SK-N-SH (cell line): ENCODE measurements around the gene TAS2R30. TPM values are rescaled to one million over a fixed set of nuclear protein-coding genes. Genes with fewer than 3 reads are reported as not detected.

Source experiments
- CTCF ChIA-PET: fragments of 300-600, 350-600 bp; formaldehyde crosslinking; extraction: SDS; loops from one replicate; lab custom pipeline; 2021; lab: Yijun Ruan, JAX
- POLR2A ChIA-PET: fragments of 350-600 bp; sonication (Branson Sonifier 250); formaldehyde crosslinking; extraction: SDS; loops from one replicate; lab custom pipeline; 2020; ENCODE audit warnings: antibody characterized with exemption, inconsistent platforms; lab: Yijun Ruan, JAX
- DNase-seq: peaks from one replicate; pipeline ENCODE4 v3.0.0; 2012
- H2AFZ ChIP-seq: fragments of 200-600 bp; sonication (generic); 2 replicates; pipeline ENCODE4 v1.8.1; 2016; ENCODE audit warnings: antibody characterized with exemption, mild to moderate bottlenecking, low read depth
- H3F3A ChIP-seq: fragments of 200-600 bp; sonication (generic); replicated peaks from 2 replicates; pipeline ENCODE3; 2016; ENCODE audit warnings: antibody characterized with exemption, mild to moderate bottlenecking; ENCODE audit not compliant: insufficient read depth
- H3K27ac ChIP-seq, 2 experiments: fragments of 200-500 bp in 1 of 2; fragments of 200-600 bp in 1 of 2; sonication (Bioruptor generic) in 1 of 2; sonication (generic), shearing (Covaris generic) in 1 of 2; 2 replicates each; pipeline versions ENCODE4 v1.5.1 to v1.6.1; 2014 to 2016; ENCODE audit warnings: low read depth in 2 of 2, inconsistent platforms in 1 of 2, low read length in 1 of 2, mild to moderate bottlenecking in 1 of 2, mixed read lengths in 1 of 2
- H3K27me3 ChIP-seq: fragments of 200-600 bp; sonication (generic), shearing (Covaris generic); 2 replicates; pipeline ENCODE4 v1.6.1; 2016; ENCODE audit warnings: mixed run types; ENCODE audit not compliant: insufficient read depth
- H3K36me3 ChIP-seq, 2 experiments: fragments of 200-500 bp in 1 of 2; fragments of 200-600 bp in 1 of 2; sonication (Bioruptor generic) in 1 of 2; sonication (generic) in 1 of 2; replicated peaks in 1 of 2; 2 replicates each; pipeline versions ENCODE3 to v1.5.1; 2014 to 2016; ENCODE audit warnings: low read length in 1 of 2, mild to moderate bottlenecking in 1 of 2; ENCODE audit not compliant: insufficient read depth in 2 of 2, control insufficient read depth in 1 of 2
- H3K4me1 ChIP-seq, 2 experiments: fragments of 200-500 bp in 1 of 2; fragments of 200-600 bp in 1 of 2; sonication (Bioruptor generic) in 1 of 2; sonication (generic), shearing (Covaris generic) in 1 of 2; 2 replicates each; pipeline versions ENCODE4 v1.5.1 to v1.6.1; 2014 to 2016; ENCODE audit warnings: low read depth in 1 of 2, low read length in 1 of 2, mixed run types in 1 of 2; ENCODE audit not compliant: insufficient read depth in 2 of 2, control insufficient read depth in 1 of 2
- H3K4me2 ChIP-seq: fragments of 200-600 bp; sonication (generic), shearing (Covaris generic); 2 replicates; pipeline ENCODE4 v1.6.1; 2017; ENCODE audit warnings: mixed run types
- H3K4me3 ChIP-seq, 2 experiments: fragments of 200-500 bp in 1 of 2; fragments of 200-600 bp in 1 of 2; sonication (Bioruptor generic) in 1 of 2; sonication (generic), shearing (Covaris generic) in 1 of 2; 2 replicates each; pipeline versions ENCODE4 v1.5.1 to v1.8.1; 2014 to 2016; ENCODE audit warnings: low read depth in 2 of 2, inconsistent platforms in 1 of 2, low read length in 1 of 2, mild to moderate bottlenecking in 1 of 2, mixed read lengths in 1 of 2, moderate library complexity in 1 of 2
- H3K79me2 ChIP-seq: fragments of 200-600 bp; sonication (generic); 2 replicates; pipeline ENCODE4 v1.8.1; 2017; ENCODE audit warnings: mild to moderate bottlenecking; ENCODE audit not compliant: insufficient read depth
- H3K9ac ChIP-seq: fragments of 200-600 bp; sonication (generic); 2 replicates; pipeline ENCODE4 v1.6.1; 2017; ENCODE audit warnings: mixed run types
- H3K9me2 ChIP-seq: fragments of 200-600 bp; sonication (generic); 2 replicates; pipeline ENCODE4 v1.6.1; 2017; ENCODE audit warnings: mixed run types
- H3K9me3 ChIP-seq: fragments of 200-600 bp; sonication (generic); 2 replicates; pipeline ENCODE4 v1.6.1; 2017; ENCODE audit warnings: mixed run types, mild to moderate bottlenecking, moderate library complexity
- H4K20me1 ChIP-seq: fragments of 200-600 bp; sonication (generic); 2 replicates; pipeline ENCODE4 v1.6.1; 2017; ENCODE audit warnings: mild to moderate bottlenecking, mixed run types; ENCODE audit not compliant: insufficient read depth
- CHD2 ChIP-seq: fragments of 150-350 bp; IDR thresholded peaks from 2 replicates; pipeline ENCODE4 v1.6.1; 2018; ENCODE audit warnings: low read length; ENCODE audit not compliant: partially characterized antibody
- EP300 ChIP-seq, 2 experiments: IDR thresholded peaks; 2 replicates each; pipeline versions ENCODE4 v1.4.0 to v1.6.1; 2012; ENCODE audit warnings: borderline replicate concordance in 1 of 2, low read depth in 1 of 2, low read length in 1 of 2
- EZH2phosphoT487 ChIP-seq: fragments of 200-600 bp; sonication (generic); IDR thresholded peaks from 2 replicates; pipeline ENCODE4 v1.6.1; 2017; ENCODE audit warnings: low read depth, mixed run types, mild to moderate bottlenecking, antibody characterized with exemption, moderate library complexity, borderline replicate concordance
- FOXJ3 ChIP-seq: sonication (generic); formaldehyde crosslinking; IDR thresholded peaks from 2 replicates; pipeline ENCODE4 v1.5.1; 2020; ENCODE audit warnings: mild to moderate bottlenecking, missing genetic modification reagents
- FOXM1 ChIP-seq: IDR thresholded peaks from 2 replicates; pipeline ENCODE4 v1.4.0; 2012; ENCODE audit warnings: low read depth, mild to moderate bottlenecking
- GABPA ChIP-seq: IDR thresholded peaks from 2 replicates; pipeline ENCODE4 v1.4.0; 2012; ENCODE audit warnings: low read depth, mild to moderate bottlenecking
- NFIC ChIP-seq: IDR thresholded peaks from 2 replicates; pipeline ENCODE4 v1.4.0; 2012; ENCODE audit warnings: borderline replicate concordance
- POLR2AphosphoS5 ChIP-seq: IDR thresholded peaks from 2 replicates; pipeline ENCODE4 v1.6.1; 2012; ENCODE audit warnings: low read depth, low read length
- RFX5 ChIP-seq: IDR thresholded peaks from 2 replicates; pipeline ENCODE4 v1.6.1; 2012; ENCODE audit warnings: mild to moderate bottlenecking, improper control_type of control experiment, low read length
- RXRA ChIP-seq: IDR thresholded peaks from 2 replicates; pipeline ENCODE4 v1.4.0; 2012; ENCODE audit warnings: low read depth, mild to moderate bottlenecking, borderline replicate concordance
- SIN3A ChIP-seq: IDR thresholded peaks from 2 replicates; pipeline ENCODE4 v1.6.1; 2012; ENCODE audit warnings: low read depth, mild to moderate bottlenecking, low read length, moderate library complexity, borderline replicate concordance
- TCF12 ChIP-seq: IDR thresholded peaks from 2 replicates; pipeline ENCODE4 v1.4.0; 2012
- YY1 ChIP-seq: IDR thresholded peaks from 2 replicates; pipeline ENCODE4 v1.4.0; 2012; ENCODE audit warnings: low read depth, mild to moderate bottlenecking
- WGBS: methylation state at CpG from one replicate; pipeline ENCODE4 v1.1.6; 2017; ENCODE audit warnings: low lambda C conversion rate; 5-methylcytosine and 5-hydroxymethylcytosine counted together
- polyA plus RNA-seq, 3 experiments: library from polyadenylated mRNA; depleted of rRNA; stranded (reverse); fragments of >200 nt; gene quantifications; 2 replicates each; pipeline ENCODE4 v1.2.3, GENCODE V29; 2012
- TF ChIP-seq, protein P1 (sequence below): fragments of 200-600 bp; sonication (generic); IDR thresholded peaks from 2 replicates; pipeline ENCODE4 v1.6.1; 2017; ENCODE audit warnings: antibody characterized with exemption, mild to moderate bottlenecking, moderate library complexity
- TF ChIP-seq, protein P2 (sequence below): IDR thresholded peaks from 2 replicates; pipeline ENCODE4 v1.4.0; 2012; ENCODE audit warnings: low read depth, borderline replicate concordance
- TF ChIP-seq, protein P3 (sequence below): IDR thresholded peaks from 2 replicates; pipeline ENCODE4; 2012
- TF ChIP-seq, protein P4 (sequence below): fragments of 150-350 bp; IDR thresholded peaks from 2 replicates; pipeline ENCODE4 v1.6.1; 2017; ENCODE audit warnings: antibody characterized with exemption, low read length, low read depth, borderline replicate concordance
- TF ChIP-seq, protein P5 (sequence below): IDR thresholded peaks from 2 replicates; pipeline ENCODE4 v1.4.0; 2012; ENCODE audit warnings: low read depth, borderline replicate concordance
- TF ChIP-seq, protein P6 (sequence below): fragments of 150-350 bp; IDR thresholded peaks from 2 replicates; pipeline ENCODE4 v1.6.1; 2016; ENCODE audit warnings: mild to moderate bottlenecking, low read depth, low read length
- TF ChIP-seq, protein P7 (sequence below): IDR thresholded peaks from 2 replicates; pipeline ENCODE4 v1.4.0; 2012; ENCODE audit warnings: low read depth

TAS2R30 gene
- polyA plus RNA-seq, 1 of the 3 experiments (the other 2 are of a cell fraction) = 0.05 TPM

DNA sequence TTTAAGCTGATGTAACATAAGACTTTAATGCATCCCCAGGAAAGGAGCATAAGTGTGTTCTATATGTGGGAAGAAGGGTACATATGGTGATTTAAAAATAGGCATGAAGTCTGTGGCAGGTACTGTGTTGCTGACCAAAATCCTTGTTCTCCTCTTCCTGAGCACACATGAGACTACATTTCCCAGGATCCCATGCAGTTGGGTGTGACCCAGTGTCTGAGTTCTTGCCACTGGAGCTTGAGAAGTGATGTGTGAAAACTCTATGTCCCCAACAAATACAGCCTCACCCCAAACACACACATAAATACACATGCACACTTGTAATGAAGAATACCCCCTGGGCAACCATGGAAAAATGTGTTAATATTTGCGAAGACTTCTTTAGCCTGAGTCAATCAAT is 28.1 kb upstream of the TAS2R30 start:
- Histone ChIP-seq H3K4me3 (no peak overlapping the region), H3K9me2 (no peaks in the 10 kb centered on the region), H4K20me1 (peaks cover 39% of the 10 kb centered on the region), H3K36me3 (peaks cover 16 to 46% of the 10 kb centered on the region in 2 experiments), H3K9me3 (no peaks in the 10 kb centered on the region), H3K27ac (no peak overlapping the region), H2AFZ (no peak overlapping the region), H3K79me2 (peaks cover 99% of the 10 kb centered on the region), H3K27me3 (no peaks in the 10 kb centered on the region), H3F3A (no peaks in the 10 kb centered on the region), H3K4me2 (no peak overlapping the region), H3K9ac (no peak overlapping the region), H3K4me1 (peaks cover 0 to 16% of the 10 kb centered on the region in 2 experiments; a peak in 2 of 4 replicates)
- TF ChIP-seq, protein P1, sequence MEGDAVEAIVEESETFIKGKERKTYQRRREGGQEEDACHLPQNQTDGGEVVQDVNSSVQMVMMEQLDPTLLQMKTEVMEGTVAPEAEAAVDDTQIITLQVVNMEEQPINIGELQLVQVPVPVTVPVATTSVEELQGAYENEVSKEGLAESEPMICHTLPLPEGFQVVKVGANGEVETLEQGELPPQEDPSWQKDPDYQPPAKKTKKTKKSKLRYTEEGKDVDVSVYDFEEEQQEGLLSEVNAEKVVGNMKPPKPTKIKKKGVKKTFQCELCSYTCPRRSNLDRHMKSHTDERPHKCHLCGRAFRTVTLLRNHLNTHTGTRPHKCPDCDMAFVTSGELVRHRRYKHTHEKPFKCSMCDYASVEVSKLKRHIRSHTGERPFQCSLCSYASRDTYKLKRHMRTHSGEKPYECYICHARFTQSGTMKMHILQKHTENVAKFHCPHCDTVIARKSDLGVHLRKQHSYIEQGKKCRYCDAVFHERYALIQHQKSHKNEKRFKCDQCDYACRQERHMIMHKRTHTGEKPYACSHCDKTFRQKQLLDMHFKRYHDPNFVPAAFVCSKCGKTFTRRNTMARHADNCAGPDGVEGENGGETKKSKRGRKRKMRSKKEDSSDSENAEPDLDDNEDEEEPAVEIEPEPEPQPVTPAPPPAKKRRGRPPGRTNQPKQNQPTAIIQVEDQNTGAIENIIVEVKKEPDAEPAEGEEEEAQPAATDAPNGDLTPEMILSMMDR = no peak
- TF ChIP-seq EP300 (IDR thresholded peaks at IDR 0.05; ENCODE audit: borderline replicate concordance in 1 of 2, low read depth in 1 of 2, low read length in 1 of 2) (no peak), RFX5 (no peak), YY1 (no peak), EZH2phosphoT487 (no peak), GABPA (no peak), FOXJ3 (no peak), SIN3A (no peak), POLR2AphosphoS5 (no peak), FOXM1 (no peak), CHD2 (no peak), RXRA (no peak), TCF12 (no peak), NFIC (no peak)
- TF ChIP-seq, protein P2, sequence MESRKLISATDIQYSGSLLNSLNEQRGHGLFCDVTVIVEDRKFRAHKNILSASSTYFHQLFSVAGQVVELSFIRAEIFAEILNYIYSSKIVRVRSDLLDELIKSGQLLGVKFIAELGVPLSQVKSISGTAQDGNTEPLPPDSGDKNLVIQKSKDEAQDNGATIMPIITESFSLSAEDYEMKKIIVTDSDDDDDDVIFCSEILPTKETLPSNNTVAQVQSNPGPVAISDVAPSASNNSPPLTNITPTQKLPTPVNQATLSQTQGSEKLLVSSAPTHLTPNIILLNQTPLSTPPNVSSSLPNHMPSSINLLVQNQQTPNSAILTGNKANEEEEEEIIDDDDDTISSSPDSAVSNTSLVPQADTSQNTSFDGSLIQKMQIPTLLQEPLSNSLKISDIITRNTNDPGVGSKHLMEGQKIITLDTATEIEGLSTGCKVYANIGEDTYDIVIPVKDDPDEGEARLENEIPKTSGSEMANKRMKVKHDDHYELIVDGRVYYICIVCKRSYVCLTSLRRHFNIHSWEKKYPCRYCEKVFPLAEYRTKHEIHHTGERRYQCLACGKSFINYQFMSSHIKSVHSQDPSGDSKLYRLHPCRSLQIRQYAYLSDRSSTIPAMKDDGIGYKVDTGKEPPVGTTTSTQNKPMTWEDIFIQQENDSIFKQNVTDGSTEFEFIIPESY = no peak
- TF ChIP-seq, protein P3, sequence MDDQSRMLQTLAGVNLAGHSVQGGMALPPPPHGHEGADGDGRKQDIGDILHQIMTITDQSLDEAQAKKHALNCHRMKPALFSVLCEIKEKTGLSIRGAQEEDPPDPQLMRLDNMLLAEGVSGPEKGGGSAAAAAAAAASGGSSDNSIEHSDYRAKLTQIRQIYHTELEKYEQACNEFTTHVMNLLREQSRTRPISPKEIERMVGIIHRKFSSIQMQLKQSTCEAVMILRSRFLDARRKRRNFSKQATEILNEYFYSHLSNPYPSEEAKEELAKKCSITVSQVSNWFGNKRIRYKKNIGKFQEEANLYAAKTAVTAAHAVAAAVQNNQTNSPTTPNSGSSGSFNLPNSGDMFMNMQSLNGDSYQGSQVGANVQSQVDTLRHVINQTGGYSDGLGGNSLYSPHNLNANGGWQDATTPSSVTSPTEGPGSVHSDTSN = no peak
- TF ChIP-seq, protein P4, sequence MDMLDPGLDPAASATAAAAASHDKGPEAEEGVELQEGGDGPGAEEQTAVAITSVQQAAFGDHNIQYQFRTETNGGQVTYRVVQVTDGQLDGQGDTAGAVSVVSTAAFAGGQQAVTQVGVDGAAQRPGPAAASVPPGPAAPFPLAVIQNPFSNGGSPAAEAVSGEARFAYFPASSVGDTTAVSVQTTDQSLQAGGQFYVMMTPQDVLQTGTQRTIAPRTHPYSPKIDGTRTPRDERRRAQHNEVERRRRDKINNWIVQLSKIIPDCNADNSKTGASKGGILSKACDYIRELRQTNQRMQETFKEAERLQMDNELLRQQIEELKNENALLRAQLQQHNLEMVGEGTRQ = no peak
- TF ChIP-seq, protein P5, sequence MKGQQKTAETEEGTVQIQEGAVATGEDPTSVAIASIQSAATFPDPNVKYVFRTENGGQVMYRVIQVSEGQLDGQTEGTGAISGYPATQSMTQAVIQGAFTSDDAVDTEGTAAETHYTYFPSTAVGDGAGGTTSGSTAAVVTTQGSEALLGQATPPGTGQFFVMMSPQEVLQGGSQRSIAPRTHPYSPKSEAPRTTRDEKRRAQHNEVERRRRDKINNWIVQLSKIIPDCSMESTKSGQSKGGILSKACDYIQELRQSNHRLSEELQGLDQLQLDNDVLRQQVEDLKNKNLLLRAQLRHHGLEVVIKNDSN = no peak
- TF ChIP-seq, protein P6, sequence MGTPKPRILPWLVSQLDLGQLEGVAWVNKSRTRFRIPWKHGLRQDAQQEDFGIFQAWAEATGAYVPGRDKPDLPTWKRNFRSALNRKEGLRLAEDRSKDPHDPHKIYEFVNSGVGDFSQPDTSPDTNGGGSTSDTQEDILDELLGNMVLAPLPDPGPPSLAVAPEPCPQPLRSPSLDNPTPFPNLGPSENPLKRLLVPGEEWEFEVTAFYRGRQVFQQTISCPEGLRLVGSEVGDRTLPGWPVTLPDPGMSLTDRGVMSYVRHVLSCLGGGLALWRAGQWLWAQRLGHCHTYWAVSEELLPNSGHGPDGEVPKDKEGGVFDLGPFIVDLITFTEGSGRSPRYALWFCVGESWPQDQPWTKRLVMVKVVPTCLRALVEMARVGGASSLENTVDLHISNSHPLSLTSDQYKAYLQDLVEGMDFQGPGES = no peak
- TF ChIP-seq, protein P7, sequence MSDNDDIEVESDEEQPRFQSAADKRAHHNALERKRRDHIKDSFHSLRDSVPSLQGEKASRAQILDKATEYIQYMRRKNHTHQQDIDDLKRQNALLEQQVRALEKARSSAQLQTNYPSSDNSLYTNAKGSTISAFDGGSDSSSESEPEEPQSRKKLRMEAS = no peak
- 93% methylated on average over 1 of the region's 1 CpG for WGBS
- POLR2A ChIA-PET = interaction anchor here (1.3 kb wide), 1 partner anchor 9 kb away, joined by 7 read pairs; the partner anchor contains the start of gene SMIM10L1
- CTCF ChIA-PET = interaction anchor here (0.6 to 1.4 kb wide), 2 partner anchors 37 to 149 kb away, joined by 3 to 5 read pairs; no protein-coding TSS in a partner anchor
- no peak for DNase-seq
